ENCODE measurements around the gene NCKAP5L.

The NCKAP5L gene

GRCh38 chr12:49748800-49749199, 79.4 kb downstream of the NCKAP5L start:
- peaks cover 7 to 87% of the 10 kb centered on the region in 2 donors for H3K36me3 ChIP-seq (replicated peaks in 1 of 2; ENCODE audit: control insufficient read depth in 2 of 2, insufficient read depth in 2 of 2, low read length in 2 of 2)
- no peak overlapping the region for H3K4me3 ChIP-seq (ENCODE audit: low read length in 2 of 2)
- H3K18ac ChIP-seq (ENCODE audit: low read length), result no peak overlapping the region
- H3K9ac ChIP-seq (ENCODE audit: low read depth, low read length, poor library complexity), result no peak overlapping the region
- H2BK5ac ChIP-seq (ENCODE audit: low read length), result no peak overlapping the region
- peaks cover 0 to 2% of the 10 kb centered on the region in 2 donors for H3K4me1 ChIP-seq (ENCODE audit: control insufficient read depth in 2 of 2, insufficient read depth in 1 of 2, low read depth in 1 of 2, low read length in 2 of 2)
- no peak for DNase-seq (ENCODE audit: low spot score)
- H2BK120ac ChIP-seq (ENCODE audit: low read depth, low read length), result no peak overlapping the region
- H2AK5ac ChIP-seq (ENCODE audit: low read depth, low read length), result no peak overlapping the region
- H4K91ac ChIP-seq (ENCODE audit: low read depth, low read length, poor library complexity), result no peak overlapping the region
- no peak overlapping the region for H3K4ac ChIP-seq (ENCODE audit: low read length)
- H4K8ac ChIP-seq (ENCODE audit: low read depth, low read length), result no peak overlapping the region
- no peak overlapping the region for H3K14ac ChIP-seq (ENCODE audit: low read length)
- H3K4me2 ChIP-seq (ENCODE audit: insufficient read depth, low read length, poor library complexity, severe bottlenecking), result no peak overlapping the region
- no CpG with 5 or more reads among the region's 3 CpGs for WGBS, 2 donors (ENCODE audit: extremely low coverage in 2 of 2, insufficient read length in 2 of 2, insufficient replicate concordance in 1 of 2)
- H3K27ac ChIP-seq (replicated peaks; ENCODE audit: low read length), result no peak overlapping the region
- no peak overlapping the region for H3K23ac ChIP-seq (ENCODE audit: low read depth, low read length, poor library complexity)
- H2AFZ ChIP-seq (ENCODE audit: low read length), result no peak overlapping the region
- H3K79me1 ChIP-seq (ENCODE audit: low read depth, low read length), result peaks cover 2% of the 10 kb centered on the region
- no peak overlapping the region for H2BK15ac ChIP-seq (ENCODE audit: low read length)
- no peaks in the 10 kb centered on the region for H3K27me3 ChIP-seq (ENCODE audit: control insufficient read depth in 3 of 3, insufficient read depth in 3 of 3, low read depth in 1 of 3, low read length in 3 of 3)
- no peaks in the 10 kb centered on the region for H3K9me3 ChIP-seq (replicated peaks in 1 of 2; ENCODE audit: control insufficient read depth in 2 of 2, insufficient read depth in 1 of 2, low read depth in 1 of 2, low read length in 2 of 2)
- no peak overlapping the region for H2BK12ac ChIP-seq (ENCODE audit: low read length)

DNA sequence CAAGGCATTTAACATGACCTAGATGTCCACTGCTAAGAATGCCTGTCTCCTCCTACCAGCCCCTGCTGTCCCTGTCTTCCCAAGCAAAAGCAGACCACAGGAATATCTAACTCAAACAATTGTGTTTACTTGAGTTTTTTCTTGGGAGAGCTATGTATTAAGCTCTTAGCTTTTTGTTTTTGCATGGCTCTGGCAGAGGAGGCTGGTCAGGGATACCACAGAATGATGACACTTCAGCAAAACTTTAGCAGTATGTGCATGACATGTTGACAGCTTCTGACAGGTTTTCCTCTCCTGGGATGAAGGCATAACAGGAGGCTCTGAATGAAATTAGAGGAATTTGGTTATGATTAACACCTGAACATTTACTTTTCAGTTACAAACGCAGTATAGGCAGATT, 79.9 kb downstream of the NCKAP5L start:
- no peak overlapping the region for H3K23ac ChIP-seq (ENCODE audit: low read depth, low read length, poor library complexity)
- no peak overlapping the region for H3K18ac ChIP-seq (ENCODE audit: low read length)
- no peak overlapping the region for H2AFZ ChIP-seq (ENCODE audit: low read length)
- no peak overlapping the region for H2BK12ac ChIP-seq (ENCODE audit: low read length)
- no peak overlapping the region for H3K4me2 ChIP-seq (ENCODE audit: insufficient read depth, low read length, poor library complexity, severe bottlenecking)
- H3K79me1 ChIP-seq (ENCODE audit: low read depth, low read length), result peaks cover 2% of the 10 kb centered on the region
- peaks cover 4 to 87% of the 10 kb centered on the region in 2 donors for H3K36me3 ChIP-seq (replicated peaks in 1 of 2; ENCODE audit: control insufficient read depth in 2 of 2, insufficient read depth in 2 of 2, low read length in 2 of 2)
- H2BK5ac ChIP-seq (ENCODE audit: low read length), result no peak overlapping the region
- H3K27ac ChIP-seq (replicated peaks; ENCODE audit: low read length), result no peak overlapping the region
- H4K91ac ChIP-seq (ENCODE audit: low read depth, low read length, poor library complexity), result no peak overlapping the region
- no peaks in the 10 kb centered on the region for H3K9me3 ChIP-seq (replicated peaks in 1 of 2; ENCODE audit: control insufficient read depth in 2 of 2, insufficient read depth in 1 of 2, low read depth in 1 of 2, low read length in 2 of 2)
- no peak overlapping the region for H3K4ac ChIP-seq (ENCODE audit: low read length)
- no peak overlapping the region for H3K14ac ChIP-seq (ENCODE audit: low read length)
- H4K8ac ChIP-seq (ENCODE audit: low read depth, low read length), result no peak overlapping the region
- no peak overlapping the region for H3K4me3 ChIP-seq (ENCODE audit: low read length in 2 of 2)
- WGBS, 2 donors (ENCODE audit: extremely low coverage in 2 of 2, insufficient read length in 2 of 2, insufficient replicate concordance in 1 of 2), result no CpG with 5 or more reads among the region's 1 CpG
- H3K9ac ChIP-seq (ENCODE audit: low read depth, low read length, poor library complexity), result no peak overlapping the region
- peaks cover 2 to 5% of the 10 kb centered on the region in 2 donors for H3K4me1 ChIP-seq (ENCODE audit: control insufficient read depth in 2 of 2, insufficient read depth in 1 of 2, low read depth in 1 of 2, low read length in 2 of 2)
- H3K27me3 ChIP-seq (ENCODE audit: control insufficient read depth in 3 of 3, insufficient read depth in 3 of 3, low read depth in 1 of 3, low read length in 3 of 3), result no peaks in the 10 kb centered on the region
- no peak overlapping the region for H2BK120ac ChIP-seq (ENCODE audit: low read depth, low read length)
- no peak overlapping the region for H2AK5ac ChIP-seq (ENCODE audit: low read depth, low read length)
- no peak overlapping the region for H2BK15ac ChIP-seq (ENCODE audit: low read length)
- DNase-seq (ENCODE audit: low spot score), result no peak

DNA sequence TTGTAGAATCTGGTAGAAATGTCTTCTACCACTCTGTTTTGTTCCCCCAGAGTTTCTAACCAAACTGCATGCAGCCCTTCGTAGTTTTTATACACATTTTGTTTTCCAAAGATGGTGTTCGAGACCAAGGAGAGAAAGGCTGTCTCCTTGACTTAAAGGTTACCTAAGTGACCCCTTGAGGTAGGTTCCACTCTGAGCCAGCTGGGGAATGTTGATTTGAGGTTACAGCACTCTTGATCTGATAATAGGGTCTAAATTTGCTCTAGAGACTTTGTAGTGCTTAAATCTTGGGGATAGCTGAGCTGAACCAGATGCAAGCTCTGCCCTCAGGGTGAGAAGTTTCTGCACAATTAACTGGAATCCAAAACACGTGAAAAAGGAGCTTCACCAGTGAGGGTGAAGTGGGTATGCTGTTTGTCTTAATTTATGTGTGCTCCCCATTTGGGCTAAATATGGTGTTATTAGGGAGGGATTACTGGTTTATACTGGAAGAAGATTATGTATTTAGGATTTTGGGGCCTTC, 83.8 kb downstream of the NCKAP5L start:
- no peak overlapping the region for H3K4me2 ChIP-seq (ENCODE audit: insufficient read depth, low read length, poor library complexity, severe bottlenecking)
- no peak overlapping the region for H3K18ac ChIP-seq (ENCODE audit: low read length)
- H2BK15ac ChIP-seq (ENCODE audit: low read length), result no peak overlapping the region
- H2BK12ac ChIP-seq (ENCODE audit: low read length), result no peak overlapping the region
- no peaks in the 10 kb centered on the region for H3K27me3 ChIP-seq (ENCODE audit: control insufficient read depth in 3 of 3, insufficient read depth in 3 of 3, low read depth in 1 of 3, low read length in 3 of 3)
- H3K4me1 ChIP-seq (ENCODE audit: control insufficient read depth in 2 of 2, insufficient read depth in 1 of 2, low read depth in 1 of 2, low read length in 2 of 2), result peaks cover 2 to 16% of the 10 kb centered on the region in 2 donors
- no peak overlapping the region for H2AFZ ChIP-seq (ENCODE audit: low read length)
- no peak overlapping the region for H2BK5ac ChIP-seq (ENCODE audit: low read length)
- H3K9ac ChIP-seq (ENCODE audit: low read depth, low read length, poor library complexity), result no peak overlapping the region
- no CpG with 5 or more reads among the region's 3 CpGs for WGBS, 2 donors (ENCODE audit: extremely low coverage in 2 of 2, insufficient read length in 2 of 2, insufficient replicate concordance in 1 of 2)
- no peak overlapping the region for H3K23ac ChIP-seq (ENCODE audit: low read depth, low read length, poor library complexity)
- H3K4ac ChIP-seq (ENCODE audit: low read length), result no peak overlapping the region
- H3K9me3 ChIP-seq (replicated peaks in 1 of 2; ENCODE audit: control insufficient read depth in 2 of 2, insufficient read depth in 1 of 2, low read depth in 1 of 2, low read length in 2 of 2), result no peaks in the 10 kb centered on the region
- DNase-seq (ENCODE audit: low spot score), result no peak
- no peak overlapping the region for H4K8ac ChIP-seq (ENCODE audit: low read depth, low read length)
- H2BK120ac ChIP-seq (ENCODE audit: low read depth, low read length), result no peak overlapping the region
- H3K27ac ChIP-seq (replicated peaks; ENCODE audit: low read length), result no peak overlapping the region
- H4K91ac ChIP-seq (ENCODE audit: low read depth, low read length, poor library complexity), result no peak overlapping the region
- H3K36me3 ChIP-seq (replicated peaks in 1 of 2; ENCODE audit: control insufficient read depth in 2 of 2, insufficient read depth in 2 of 2, low read length in 2 of 2), result peaks cover 0 to 63% of the 10 kb centered on the region in 2 donors
- no peak overlapping the region for H3K4me3 ChIP-seq (ENCODE audit: low read length in 2 of 2)
- H3K14ac ChIP-seq (ENCODE audit: low read length), result no peak overlapping the region
- H3K79me1 ChIP-seq (ENCODE audit: low read depth, low read length), result peaks cover 5% of the 10 kb centered on the region
- no peak overlapping the region for H2AK5ac ChIP-seq (ENCODE audit: low read depth, low read length)

DNA sequence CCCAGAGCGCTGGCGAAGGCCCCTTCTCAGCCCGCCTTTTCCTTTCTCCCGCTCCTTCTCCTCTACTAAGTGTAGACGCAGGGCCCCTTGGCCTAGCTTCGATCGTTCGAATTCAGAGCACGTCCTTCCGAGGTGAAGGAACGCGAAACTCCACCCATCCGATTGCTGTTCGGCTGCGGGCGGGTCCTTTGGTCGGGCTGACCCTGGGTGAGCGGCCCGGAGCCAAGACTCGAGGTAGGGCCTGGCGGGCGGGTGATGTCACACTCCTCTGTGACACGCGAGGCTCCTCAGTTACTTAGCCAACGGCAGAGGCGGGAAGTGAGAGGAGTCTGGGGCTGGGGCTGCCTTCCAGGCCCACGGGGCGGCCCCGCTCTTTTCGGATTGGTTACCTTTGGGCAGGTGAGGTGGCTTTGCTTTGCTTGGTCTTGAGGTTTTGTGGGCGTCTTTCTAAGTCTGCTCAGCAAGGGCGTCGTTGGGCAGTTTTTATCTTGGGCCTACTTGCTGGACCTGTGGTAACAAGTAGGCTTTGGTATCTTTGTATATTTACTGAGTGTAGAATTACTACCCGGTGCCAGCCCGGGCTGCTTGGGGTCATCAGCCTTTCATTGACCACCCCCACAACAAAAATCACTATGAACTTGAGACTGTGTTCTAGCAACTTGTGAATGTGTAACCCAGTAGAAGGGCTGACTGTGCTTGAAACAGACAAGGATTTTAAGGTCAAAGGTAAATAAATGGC, 86.2 kb downstream of the NCKAP5L start:
- Histone ChIP-seq H3K9ac (ENCODE audit: low read depth, low read length, poor library complexity) (peak overlapping the region; percentile 65), H2BK5ac (ENCODE audit: low read length) (no peak overlapping the region), H3K14ac (ENCODE audit: low read length) (no peak overlapping the region), H2BK15ac (ENCODE audit: low read length) (no peak overlapping the region), H3K27ac (replicated peaks; ENCODE audit: low read length) (peak overlapping the region; percentile 95), H3K23ac (ENCODE audit: low read depth, low read length, poor library complexity) (no peak overlapping the region), H2AK5ac (ENCODE audit: low read depth, low read length) (no peak overlapping the region), H3K4ac (ENCODE audit: low read length) (no peak overlapping the region), H3K4me2 (ENCODE audit: insufficient read depth, low read length, poor library complexity, severe bottlenecking) (peak overlapping the region; percentile 68), H3K79me1 (ENCODE audit: low read depth, low read length) (peaks cover 5% of the 10 kb centered on the region), H2AFZ (ENCODE audit: low read length) (peak overlapping the region; percentile 76), H3K36me3 (replicated peaks in 1 of 2; ENCODE audit: control insufficient read depth in 2 of 2, insufficient read depth in 2 of 2, low read length in 2 of 2) (peaks cover 0 to 40% of the 10 kb centered on the region in 2 donors), H3K4me1 (ENCODE audit: control insufficient read depth in 2 of 2, insufficient read depth in 1 of 2, low read depth in 1 of 2, low read length in 2 of 2) (peaks cover 2 to 16% of the 10 kb centered on the region in 2 donors), H3K27me3 (ENCODE audit: control insufficient read depth in 3 of 3, insufficient read depth in 3 of 3, low read depth in 1 of 3, low read length in 3 of 3) (no peaks in the 10 kb centered on the region), H3K9me3 (replicated peaks in 1 of 2; ENCODE audit: control insufficient read depth in 2 of 2, insufficient read depth in 1 of 2, low read depth in 1 of 2, low read length in 2 of 2) (no peaks in the 10 kb centered on the region), H2BK12ac (ENCODE audit: low read length) (no peak overlapping the region), H3K18ac (ENCODE audit: low read length) (peak overlapping the region; percentile 25), H3K4me3 (ENCODE audit: low read length in 2 of 2) (peak overlapping the region; percentile 65 to 96), H4K8ac (ENCODE audit: low read depth, low read length) (no peak overlapping the region), H2BK120ac (ENCODE audit: low read depth, low read length) (no peak overlapping the region), H4K91ac (ENCODE audit: low read depth, low read length, poor library complexity) (no peak overlapping the region)
- WGBS, 2 donors (ENCODE audit: extremely low coverage in 2 of 2, insufficient read length in 2 of 2, insufficient replicate concordance in 1 of 2), result no CpG with 5 or more reads among the region's 35 CpGs
- no peak for DNase-seq (ENCODE audit: low spot score)
